H1 (cell line): ENCODE measurements around the gene TSEN2. TPM values are rescaled to one million over a fixed set of nuclear protein-coding genes. Genes with fewer than 3 reads are reported as not detected.

ENCODE experiments used
- CTCF ChIA-PET: fragments of 300-600 bp; sonication (Branson Sonifier 250); formaldehyde crosslinking; loops from one replicate; lab custom pipeline; 2021; ENCODE audit not compliant: partially characterized antibody; lab: Charles Lee
- POLR2A ChIA-PET: fragments of 300-600 bp; sonication (Branson Sonifier 250); formaldehyde crosslinking; loops from one replicate; lab custom pipeline; 2021; ENCODE audit warnings: inconsistent platforms; ENCODE audit not compliant: partially characterized antibody; lab: Charles Lee
- DNase-seq, 2 experiments: peaks; one replicate each; pipeline versions ENCODE4 v3.0.0 to v3.0.0-alpha.2; 2010 to 2022; ENCODE audit warnings: low spot score in 2 of 2, low read depth in 1 of 2, mixed read lengths in 1 of 2
- FAIRE-seq: peaks from 2 replicates; lab custom pipeline; 2011; peaks lifted over from hg19 to GRCh38; lab: Jason Lieb, UNC
- H2AFZ ChIP-seq: 2 replicates; pipeline ENCODE4 v1.8.1; 2012; ENCODE audit warnings: low read length, inconsistent platforms
- H2AK5ac ChIP-seq: 2 replicates; pipeline ENCODE4 v1.6.1; 2013; ENCODE audit warnings: low read depth, low read length
- H2BK120ac ChIP-seq: replicated peaks from 2 replicates; pipeline ENCODE3; 2013; ENCODE audit warnings: low read depth, low read length, inconsistent platforms
- H2BK12ac ChIP-seq: 2 replicates; pipeline ENCODE4 v1.6.1; 2013; ENCODE audit warnings: low read depth, low read length
- H2BK15ac ChIP-seq: 2 replicates; pipeline ENCODE4 v1.6.1; 2013; ENCODE audit warnings: low read length
- H2BK20ac ChIP-seq: 2 replicates; pipeline ENCODE4 v1.6.1; 2013; ENCODE audit warnings: low read length
- H2BK5ac ChIP-seq: 2 replicates; pipeline ENCODE4 v1.6.1; 2013; ENCODE audit warnings: low read depth, low read length
- H3K14ac ChIP-seq: 2 replicates; pipeline ENCODE4 v1.6.1; 2013; ENCODE audit warnings: inconsistent platforms; ENCODE audit not compliant: insufficient read length
- H3K18ac ChIP-seq: 2 replicates; pipeline ENCODE4 v1.6.1; 2013; ENCODE audit warnings: low read length; ENCODE audit errors: extremely low read depth
- H3K23ac ChIP-seq: 2 replicates; pipeline ENCODE4 v1.6.1; 2013; ENCODE audit warnings: inconsistent platforms; ENCODE audit not compliant: insufficient read length
- H3K23me2 ChIP-seq: 2 replicates; pipeline ENCODE4 v1.6.1; 2013; ENCODE audit warnings: low read depth, low read length
- H3K27ac ChIP-seq: 2 replicates; pipeline ENCODE4 v1.6.1; 2011; ENCODE audit warnings: low read depth, low read length, inconsistent platforms
- H3K27me3 ChIP-seq, 4 experiments: replicated peaks in 1 of 4; 1 replicate in 1 of 4; 2 replicates in 3 of 4; pipeline versions ENCODE4 v1.6.1 to v1.8.1; 2011 to 2013; ENCODE audit warnings: low read length in 3 of 4, mild to moderate bottlenecking in 3 of 4, inconsistent platforms in 2 of 4, mixed read lengths in 2 of 4, moderate library complexity in 1 of 4; ENCODE audit not compliant: control insufficient read depth in 3 of 4, insufficient read depth in 3 of 4; ENCODE audit errors: extremely low read depth in 1 of 4
- H3K36me3 ChIP-seq, 4 experiments: 2 replicates each; pipeline versions ENCODE4 v1.6.1 to v1.8.1; 2011 to 2013; ENCODE audit warnings: mild to moderate bottlenecking in 4 of 4, low read length in 3 of 4, moderate library complexity in 2 of 4, control low read depth in 1 of 4, inconsistent platforms in 1 of 4; ENCODE audit not compliant: insufficient read depth in 4 of 4, control insufficient read depth in 2 of 4
- H3K4ac ChIP-seq: replicated peaks from 2 replicates; pipeline ENCODE3; 2013; ENCODE audit warnings: low read length, low read depth, mixed read lengths, inconsistent platforms; ENCODE audit not compliant: insufficient read length
- H3K4me1 ChIP-seq, 4 experiments: replicated peaks in 1 of 4; 1 replicate in 1 of 4; 2 replicates in 3 of 4; pipeline versions ENCODE4 v1.6.1 to v1.8.1; 2011 to 2013; ENCODE audit warnings: low read length in 3 of 4, inconsistent platforms in 2 of 4, mixed read lengths in 1 of 4; ENCODE audit not compliant: insufficient read depth in 4 of 4, control insufficient read depth in 3 of 4
- H3K4me2 ChIP-seq, 2 experiments: 2 replicates each; pipeline versions ENCODE4 v1.6.1 to v1.8.1; 2011 to 2013; ENCODE audit warnings: low read depth in 2 of 2, low read length in 2 of 2, control low read depth in 1 of 2, inconsistent platforms in 1 of 2, mild to moderate bottlenecking in 1 of 2; ENCODE audit not compliant: insufficient read depth in 1 of 2
- H3K4me3 ChIP-seq, 4 experiments: fragments of 200-600, 300-600 bp in 1 of 4; sonication (generic), shearing (Covaris generic), sonication (Bioruptor Twin) in 1 of 4; 2 replicates each; pipeline versions ENCODE4 v1.5.1 to v1.8.1; 2011 to 2016; ENCODE audit warnings: low read length in 4 of 4, low read depth in 3 of 4, control low read depth in 2 of 4, inconsistent platforms in 2 of 4, mild to moderate bottlenecking in 2 of 4, mixed read lengths in 1 of 4, moderate library complexity in 1 of 4; ENCODE audit not compliant: insufficient read depth in 2 of 4; ENCODE audit errors: extremely low read depth in 1 of 4
- H3K56ac ChIP-seq: replicated peaks from 2 replicates; pipeline ENCODE3; 2013; ENCODE audit warnings: low read depth, mild to moderate bottlenecking, mixed read lengths, low read length, inconsistent platforms; ENCODE audit not compliant: insufficient read length
- H3K79me1 ChIP-seq: 2 replicates; pipeline ENCODE4 v1.6.1; 2013; ENCODE audit warnings: low read depth, low read length, control low read depth
- H3K79me2 ChIP-seq, 2 experiments: 2 replicates each; pipeline versions ENCODE4 v1.6.1 to v1.8.1; 2012 to 2013; ENCODE audit warnings: low read length in 2 of 2, mild to moderate bottlenecking in 2 of 2, inconsistent platforms in 1 of 2; ENCODE audit not compliant: insufficient read depth in 2 of 2, control insufficient read depth in 1 of 2
- H3K9ac ChIP-seq, 4 experiments: replicated peaks in 1 of 4; 1 replicate in 1 of 4; 2 replicates in 3 of 4; pipeline versions ENCODE4 v1.6.1 to v1.8.1; 2011 to 2013; ENCODE audit warnings: low read depth in 3 of 4, low read length in 3 of 4, control low read depth in 2 of 4, mild to moderate bottlenecking in 2 of 4, moderate library complexity in 2 of 4, inconsistent platforms in 1 of 4; ENCODE audit errors: extremely low read depth in 1 of 4
- H3K9me3 ChIP-seq, 2 experiments: 2 replicates each; pipeline versions ENCODE4 v1.6.1 to v1.8.1; 2012 to 2013; ENCODE audit warnings: mild to moderate bottlenecking in 2 of 2, moderate library complexity in 2 of 2, control low read depth in 1 of 2, inconsistent platforms in 1 of 2, low read depth in 1 of 2, low read length in 1 of 2, mixed read lengths in 1 of 2; ENCODE audit not compliant: insufficient read depth in 2 of 2
- H4K20me1 ChIP-seq, 2 experiments: replicated peaks in 1 of 2; 2 replicates each; pipeline versions ENCODE3 to v1.8.1; 2011 to 2013; ENCODE audit warnings: inconsistent platforms in 2 of 2, low read length in 2 of 2, mild to moderate bottlenecking in 1 of 2; ENCODE audit not compliant: insufficient read depth in 2 of 2, control insufficient read depth in 1 of 2
- H4K5ac ChIP-seq: 2 replicates; pipeline ENCODE4 v1.6.1; 2013; ENCODE audit warnings: low read length, low read depth, mixed read lengths, inconsistent platforms; ENCODE audit not compliant: insufficient read length
- H4K8ac ChIP-seq: 2 replicates; pipeline ENCODE4 v1.8.0; 2013; ENCODE audit warnings: mild to moderate bottlenecking, moderate library complexity, low read length, inconsistent platforms; ENCODE audit not compliant: insufficient read depth; ENCODE audit errors: extremely low read depth
- H4K91ac ChIP-seq: replicated peaks from 2 replicates; pipeline ENCODE3; 2013; ENCODE audit warnings: low read length, mixed read lengths, inconsistent platforms; ENCODE audit not compliant: insufficient read length
- SP1 ChIP-seq: IDR thresholded peaks from 2 replicates; pipeline ENCODE4 v1.6.1; 2011; ENCODE audit warnings: low read depth, low read length
- WGBS, 2 experiments: shearing (Covaris generic) in 1 of 2; methylation state at CpG; one replicate each; pipeline versions ENCODE4 v1.1.6 to v1.1.7; 2013 to 2015; ENCODE audit warnings: low lambda C conversion rate in 2 of 2, mixed read lengths in 2 of 2, inconsistent platforms in 1 of 2, low coverage in 1 of 2, missing lambda C conversion rate in 1 of 2; ENCODE audit not compliant: insufficient replicate concordance in 2 of 2, insufficient coverage in 1 of 2, insufficient read length in 1 of 2; ENCODE audit errors: extremely low coverage in 1 of 2, missing lambda C conversion rate in 1 of 2; 5-methylcytosine and 5-hydroxymethylcytosine counted together
- polyA plus RNA-seq, 7 experiments: library from polyadenylated mRNA; depleted of rRNA in 3 of 7; stranded (reverse) in 5 of 7; unstranded in 2 of 7; fragments of >200 nt in 5 of 7; fragments of 200-250 nt in 2 of 7; gene quantifications; 1 replicate in 5 of 7; 2 replicates in 1 of 7; 4 replicates in 1 of 7; pipeline versions ENCODE4 v1.2.1 to v1.2.3, GENCODE V29; 2011 to 2013; ENCODE audit warnings: missing spikeins in 2 of 7, mixed read lengths in 2 of 7
- total RNA-seq: library from RNA; stranded (reverse); fragmentation: NEBNext Ultra II Directional; extraction: Animal tissue kit (Norgen Biotek cat#: 25700); gene quantifications from 2 replicates; pipeline ENCODE4 v1.2.1, GENCODE V29; 2021

Gene TSEN2
- total and polyA plus RNA-seq, 2 of the 8 experiments (the other 6 are each of a cell fraction or from before 2014, with no cell fraction given): 16.1 to 22.4 TPM

GRCh38 chr3:12487786-12488185 lies 3.5 kb downstream of the TSEN2 start:
- Histone ChIP-seq H3K23ac (no peak overlapping the region), H2BK120ac (no peak overlapping the region), H2AFZ (no peak overlapping the region), H3K9ac (no peak overlapping the region), H2BK15ac (no peak overlapping the region), H3K23me2 (peaks cover 8% of the 10 kb centered on the region; the same call in 1 of the 2 replicates), H3K4me2 (no peak overlapping the region), H3K36me3 (peaks cover 0 to 29% (median 10%) of the 10 kb centered on the region in 4 experiments; a peak in 6 of 8 replicates), H3K9me3 (no peaks in the 10 kb centered on the region), H3K14ac (no peak overlapping the region), H4K5ac (no peak overlapping the region), H3K4ac (no peak overlapping the region), H3K4me3 (no peak overlapping the region), H2BK12ac (no peak overlapping the region), H2BK20ac (no peak overlapping the region), H3K4me1 (peaks cover 0 to 7% (median 4%) of the 10 kb centered on the region in 4 experiments; a peak in 3 of 7 replicates), H3K56ac (no peak overlapping the region), H3K79me1 (peaks cover 12% of the 10 kb centered on the region; the same call in 1 of the 2 replicates), H3K79me2 (peaks cover 0 to 37% of the 10 kb centered on the region in 2 experiments; a peak in 2 of 4 replicates), H4K8ac (no peak overlapping the region), H3K27me3 (no peaks in the 10 kb centered on the region), H2AK5ac (no peak overlapping the region), H2BK5ac (no peak overlapping the region), H3K18ac (no peak overlapping the region), H3K27ac (no peak overlapping the region), H4K91ac (no peak overlapping the region), H4K20me1 (peaks cover 0 to 1% of the 10 kb centered on the region in 2 experiments)
- FAIRE-seq (no peak), DNase-seq (no peak)
- WGBS, 2 experiments: 93% methylated on average over 3 of the region's 3 CpGs; no CpG with 5 or more reads in 1 of the 2 experiments
- ChIA-PET POLR2A (interaction anchor here (0.9 to 1.2 kb wide), 2 partner anchors 12 to 20 kb away, joined by 3 read pairs; no protein-coding TSS in a partner anchor), CTCF (no interaction called here)
- TF ChIP-seq SP1: no peak
